Measurements from ENCODE around the gene ERICH3. TPM values are rescaled to one million over a fixed set of nuclear protein-coding genes. Genes with fewer than 3 reads are reported as not detected.
A peak's percentile ranks its signal among the peaks of the same experiment; 100 is the strongest.

Gene ERICH3, protein sequence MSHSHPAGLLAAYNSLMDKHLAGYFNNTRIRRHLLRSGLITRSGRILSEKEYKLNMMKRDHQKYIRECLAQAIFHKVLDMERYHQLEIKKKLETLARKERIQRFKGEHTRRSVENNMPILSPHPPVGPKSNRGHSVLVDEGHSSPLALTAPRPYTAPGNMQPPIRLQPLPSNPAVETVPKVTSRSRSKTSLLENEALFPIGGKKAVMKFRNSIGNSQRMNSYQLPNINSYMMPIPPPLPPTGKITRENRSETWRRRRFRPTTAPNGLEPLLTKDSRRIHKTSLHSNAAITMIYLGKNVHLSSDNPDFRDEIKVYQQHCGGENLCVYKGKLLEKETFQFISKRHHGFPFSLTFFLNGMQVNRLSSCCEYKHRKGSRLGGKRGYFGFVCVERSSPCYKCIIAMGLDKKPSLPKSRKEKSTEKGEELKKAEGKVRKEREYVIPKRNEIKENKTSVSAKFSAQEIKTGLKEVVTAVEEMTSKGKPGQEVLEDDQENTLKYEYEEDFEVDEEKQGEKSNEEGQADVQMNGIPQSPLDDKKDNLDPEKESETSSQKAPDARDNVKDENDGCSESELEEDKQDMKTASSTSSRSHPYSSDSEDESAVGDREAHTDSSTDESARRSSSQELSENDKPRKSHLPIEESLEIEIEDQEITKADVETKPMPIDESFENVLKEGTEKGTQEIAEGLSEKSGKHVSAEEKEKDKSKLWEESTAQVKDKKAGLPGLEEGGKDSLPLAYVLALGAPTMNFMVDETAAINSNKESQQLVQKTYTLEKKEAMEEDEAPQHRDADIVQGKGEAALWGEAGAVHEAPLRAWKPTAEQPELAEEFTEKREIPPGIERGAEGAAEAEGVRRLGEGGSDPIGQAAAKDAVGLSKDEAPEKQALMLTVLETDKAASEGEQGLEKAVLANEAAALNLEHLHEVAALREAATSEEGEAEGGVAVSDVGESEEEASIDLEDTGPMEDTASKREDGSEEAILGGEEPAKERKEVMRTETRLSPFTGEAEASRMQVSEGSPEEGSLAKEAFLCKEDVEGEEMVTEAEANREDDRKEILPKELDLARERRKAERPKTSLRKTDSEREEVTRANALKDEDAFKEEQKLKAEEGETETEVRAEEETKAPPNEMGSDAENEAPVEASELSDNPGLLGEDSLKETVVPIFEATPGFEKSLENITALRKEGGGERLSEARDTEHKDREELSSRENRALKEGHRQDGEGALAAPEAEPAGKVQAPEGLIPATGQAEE (N-terminal part only)
- 1 to 10 TPM in 1 of 4 donors, under 1 TPM in 1, not detected in 2; 0.13 to 2.5 TPM for total RNA-seq

DNA sequence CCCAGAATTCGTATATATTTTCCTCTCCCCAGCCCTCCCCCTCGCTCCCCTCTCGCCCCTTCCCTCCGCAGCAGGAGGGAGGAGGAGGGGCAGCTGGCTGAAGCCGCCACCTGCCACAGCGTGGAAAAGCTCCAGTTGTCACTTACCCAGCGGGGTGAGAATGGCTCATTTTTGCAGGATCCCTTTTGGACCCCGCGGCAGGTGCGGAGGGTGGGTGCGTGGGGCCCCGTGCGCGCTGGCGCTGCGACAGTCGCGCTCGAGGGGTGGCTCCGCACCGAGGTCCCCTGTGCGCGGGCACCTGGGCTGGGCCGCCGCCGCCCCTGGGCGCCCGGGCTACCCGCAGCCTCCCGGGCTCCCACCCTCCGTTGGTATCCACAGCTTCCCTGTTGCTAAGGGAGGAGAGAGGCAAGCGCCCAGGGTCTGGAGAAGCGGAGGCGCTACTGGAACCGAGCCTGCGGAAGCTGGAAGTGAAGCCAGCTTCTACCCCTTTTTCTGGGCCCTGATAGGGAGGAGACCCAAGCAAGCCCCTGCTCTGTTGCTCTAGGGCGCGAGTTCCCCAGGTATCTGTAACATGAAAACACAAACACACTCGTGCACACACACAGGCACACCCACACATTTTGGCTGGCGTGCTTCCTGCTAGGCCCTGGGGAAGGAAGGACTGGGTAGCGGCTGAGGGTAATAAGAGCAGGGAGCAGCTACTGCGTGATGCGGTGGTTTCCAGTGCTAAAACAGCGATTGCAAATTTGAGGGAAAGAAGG lies at the start of gene ERICH3:
TSS of gene ERICH3 (minus strand) at position 442 of the 761 bp plus-strand sequence. CDS start at position 169, 273 bp downstream.
- TF ChIP-seq, protein P1, sequence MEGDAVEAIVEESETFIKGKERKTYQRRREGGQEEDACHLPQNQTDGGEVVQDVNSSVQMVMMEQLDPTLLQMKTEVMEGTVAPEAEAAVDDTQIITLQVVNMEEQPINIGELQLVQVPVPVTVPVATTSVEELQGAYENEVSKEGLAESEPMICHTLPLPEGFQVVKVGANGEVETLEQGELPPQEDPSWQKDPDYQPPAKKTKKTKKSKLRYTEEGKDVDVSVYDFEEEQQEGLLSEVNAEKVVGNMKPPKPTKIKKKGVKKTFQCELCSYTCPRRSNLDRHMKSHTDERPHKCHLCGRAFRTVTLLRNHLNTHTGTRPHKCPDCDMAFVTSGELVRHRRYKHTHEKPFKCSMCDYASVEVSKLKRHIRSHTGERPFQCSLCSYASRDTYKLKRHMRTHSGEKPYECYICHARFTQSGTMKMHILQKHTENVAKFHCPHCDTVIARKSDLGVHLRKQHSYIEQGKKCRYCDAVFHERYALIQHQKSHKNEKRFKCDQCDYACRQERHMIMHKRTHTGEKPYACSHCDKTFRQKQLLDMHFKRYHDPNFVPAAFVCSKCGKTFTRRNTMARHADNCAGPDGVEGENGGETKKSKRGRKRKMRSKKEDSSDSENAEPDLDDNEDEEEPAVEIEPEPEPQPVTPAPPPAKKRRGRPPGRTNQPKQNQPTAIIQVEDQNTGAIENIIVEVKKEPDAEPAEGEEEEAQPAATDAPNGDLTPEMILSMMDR (IDR thresholded peaks at IDR 0.05) = no peak
- TF ChIP-seq POLR2A (IDR thresholded peaks at IDR 0.05) = no peak
- Histone ChIP-seq H3K9me3 (peaks cover 0 to 6% (median 0%) of the 10 kb centered on the region in 4 donors), H3K27me3 (no peaks in the 10 kb centered on the region), H3K4me1 (no peaks in the 10 kb centered on the region), H3K36me3 (no peaks in the 10 kb centered on the region), H3K27ac (no peak within 1 kb of the TSS), H3K4me3 (peak within 1 kb of the TSS in 3 of 4 donors; percentile 16 to 29 (median 22))
- no peak for DNase-seq

DNA sequence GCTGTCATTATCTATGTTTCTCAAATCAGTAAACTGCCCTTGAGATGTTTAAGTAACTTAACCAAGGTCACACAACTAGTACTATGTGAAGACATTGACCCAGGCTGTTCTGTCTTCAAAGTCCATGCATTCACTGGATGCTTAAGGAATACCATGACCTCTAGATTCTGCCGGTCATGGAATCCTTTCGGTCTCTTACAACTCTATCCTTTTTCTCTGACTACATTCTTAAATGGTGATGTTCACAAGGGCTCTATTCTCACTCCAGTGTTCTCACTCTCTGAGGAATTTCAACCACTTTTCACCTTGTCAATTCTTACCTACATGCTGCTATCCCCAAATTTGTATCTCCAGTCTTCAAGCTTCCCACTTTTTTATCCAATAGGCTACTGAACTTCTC lies 44.0 kb upstream of the ERICH3 start:
- no peaks in the 10 kb centered on the region for H3K4me1 ChIP-seq
- no peak overlapping the region for H3K4me3 ChIP-seq
- H3K36me3 ChIP-seq = peaks cover 0 to 63% (median 0%) of the 10 kb centered on the region in 3 donors
- no peaks in the 10 kb centered on the region for H3K9me3 ChIP-seq
- DNase-seq = no peak
- H3K27ac ChIP-seq = no peak overlapping the region
- TF ChIP-seq, protein P1 (IDR thresholded peaks at IDR 0.05) = no peak
- TF ChIP-seq POLR2A (IDR thresholded peaks at IDR 0.05) = no peak
- H3K27me3 ChIP-seq = no peaks in the 10 kb centered on the region

DNA sequence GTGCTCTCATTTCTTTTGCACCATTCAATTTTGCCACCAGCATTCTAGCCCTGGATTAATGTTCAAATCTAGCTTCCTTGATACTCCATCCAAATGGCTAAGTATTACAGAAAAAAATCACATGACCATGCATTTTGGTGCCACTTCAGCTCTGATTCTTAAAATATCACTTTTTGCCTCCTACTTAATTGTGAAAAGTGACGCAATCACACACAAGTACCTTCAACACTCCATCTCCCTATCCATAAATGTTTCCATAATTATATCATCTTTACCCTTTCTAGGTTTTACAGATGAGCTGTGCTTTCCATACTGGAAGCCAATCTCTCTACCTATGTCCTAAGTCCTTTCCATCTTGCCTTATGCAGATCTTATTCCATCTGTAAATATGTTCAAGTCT lies 43.2 kb upstream of the ERICH3 start:
- H3K27ac ChIP-seq = no peak overlapping the region
- H3K9me3 ChIP-seq = no peaks in the 10 kb centered on the region
- H3K4me1 ChIP-seq = no peaks in the 10 kb centered on the region
- no peak overlapping the region for H3K4me3 ChIP-seq
- peaks cover 0 to 58% (median 0%) of the 10 kb centered on the region in 3 donors for H3K36me3 ChIP-seq
- DNase-seq = no peak
- TF ChIP-seq, protein P1 (IDR thresholded peaks at IDR 0.05) = no peak
- TF ChIP-seq POLR2A (IDR thresholded peaks at IDR 0.05) = no peak
- H3K27me3 ChIP-seq = no peaks in the 10 kb centered on the region

DNA sequence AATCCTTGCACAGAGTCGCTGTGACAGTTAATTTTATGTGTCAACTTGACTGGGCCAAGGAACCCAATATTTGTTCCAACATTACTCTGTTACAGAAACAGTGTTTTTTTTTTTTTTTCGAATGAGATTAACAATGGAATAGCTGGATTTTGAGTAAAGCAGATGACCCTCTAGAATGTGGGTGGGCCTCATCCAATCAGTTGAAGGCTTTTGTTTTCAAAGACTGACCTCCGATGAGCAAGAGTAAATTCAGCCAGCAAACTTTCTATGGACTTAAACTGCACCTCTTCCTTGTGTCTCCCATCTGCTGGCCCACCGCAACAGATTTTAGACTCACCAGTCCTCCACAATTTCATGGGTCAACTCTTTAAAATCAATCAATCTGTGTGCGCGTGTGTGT lies 42.2 kb upstream of the ERICH3 start:
- no peaks in the 10 kb centered on the region for H3K27me3 ChIP-seq
- H3K36me3 ChIP-seq = peaks cover 0 to 53% (median 0%) of the 10 kb centered on the region in 3 donors
- H3K4me1 ChIP-seq = no peaks in the 10 kb centered on the region
- no peaks in the 10 kb centered on the region for H3K9me3 ChIP-seq
- no peak overlapping the region for H3K4me3 ChIP-seq
- no peak overlapping the region for H3K27ac ChIP-seq
- no peak for DNase-seq
- TF ChIP-seq POLR2A (IDR thresholded peaks at IDR 0.05) = no peak
- TF ChIP-seq, protein P1 (IDR thresholded peaks at IDR 0.05) = no peak

DNA sequence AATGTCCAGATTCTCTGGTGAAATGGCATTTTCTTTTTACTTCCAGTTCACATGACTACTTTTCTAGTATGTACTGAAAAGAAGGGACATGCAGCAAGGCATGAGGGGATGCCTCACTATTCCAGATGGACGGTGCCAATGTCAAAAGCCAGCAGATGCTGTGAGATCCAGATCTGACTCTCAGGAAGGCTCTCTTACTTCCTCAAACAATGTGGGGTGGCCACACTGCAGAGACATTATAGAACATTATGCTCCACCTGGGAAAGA lies 41.6 kb upstream of the ERICH3 start:
- no peak for DNase-seq
- Histone ChIP-seq H3K4me3 (no peak overlapping the region), H3K4me1 (no peaks in the 10 kb centered on the region), H3K27ac (no peak overlapping the region), H3K27me3 (no peaks in the 10 kb centered on the region), H3K9me3 (no peaks in the 10 kb centered on the region), H3K36me3 (peaks cover 0 to 48% (median 0%) of the 10 kb centered on the region in 3 donors)
- no peak for TF ChIP-seq POLR2A (IDR thresholded peaks at IDR 0.05)
- TF ChIP-seq, protein P1 (IDR thresholded peaks at IDR 0.05) = no peak
